Stimulated activated CD8-positive, alpha-beta memory T cell treated with anti-CD3 and anti-CD28 coated beads, Interleukin-7, amount 100 ng/mL, for 48 hours (primary cell): Measurements from ENCODE around the gene ATXN7L2.
"Not testable (repeated sequence)": the region's sequence is repeated elsewhere in the genome, so short reads cannot be mapped to it uniquely, and the experiment has no call there.

ENCODE experiments used
- DNase-seq, 2 donors: peaks; one replicate each; pipeline ENCODE4 v3.0.0-alpha.2; 2020; ENCODE audit warnings: low read depth in 1 of 2; ENCODE audit errors: extremely low read depth in 1 of 2

The ATXN7L2 gene

DNA sequence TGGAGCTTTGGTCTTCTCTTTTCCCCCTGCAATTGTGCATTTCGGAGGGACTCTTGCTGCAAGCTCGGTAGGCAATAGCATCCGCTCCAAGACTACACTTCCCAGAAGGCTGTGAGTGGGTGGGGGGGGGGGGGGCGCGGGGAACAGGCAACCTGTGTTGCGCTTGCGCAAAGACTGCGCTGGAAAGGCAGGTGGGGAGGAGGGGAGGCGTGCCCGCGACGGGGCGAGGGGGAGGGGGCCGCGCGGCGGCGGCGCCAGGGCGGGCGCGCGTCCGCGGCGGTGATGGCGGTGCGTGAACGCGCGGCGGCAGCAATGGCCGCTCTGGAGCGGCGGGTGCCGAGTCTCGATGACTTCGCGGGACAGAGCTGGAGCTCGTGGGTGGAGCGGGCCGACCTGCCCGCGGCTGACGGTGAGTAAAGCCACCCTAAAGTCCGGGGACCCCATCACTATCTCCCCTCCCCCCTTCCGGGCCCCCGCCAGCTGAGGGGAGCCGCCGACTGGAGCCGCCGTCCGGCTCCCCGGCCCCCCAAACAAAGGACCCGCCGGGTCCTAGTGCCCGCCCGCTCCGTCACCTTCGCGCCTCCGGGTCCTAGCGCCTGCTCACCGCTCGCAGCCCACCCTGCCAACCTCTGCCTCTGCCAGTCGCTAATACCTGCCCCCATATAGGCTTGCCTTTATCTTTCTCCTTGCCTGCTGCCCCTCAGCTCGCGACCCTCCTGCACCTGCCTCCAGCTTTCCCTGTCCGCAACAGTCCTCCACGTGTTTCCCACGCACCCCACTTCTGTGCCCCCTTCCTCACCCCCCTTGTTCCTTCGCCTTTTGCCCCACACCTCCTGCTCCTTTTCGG lies at the start of gene ATXN7L2:
TSS of gene ATXN7L2 (plus strand) at position 234 of the 847 bp plus-strand sequence. CDS start at position 283, 49 bp downstream.
- DNase-seq, result peak; percentile 80 to 88

- DNase-seq, result no peak
Measured at GRCh38 chr1:109434484-109434883, 49.2 kb upstream of the ATXN7L2 start.

DNA sequence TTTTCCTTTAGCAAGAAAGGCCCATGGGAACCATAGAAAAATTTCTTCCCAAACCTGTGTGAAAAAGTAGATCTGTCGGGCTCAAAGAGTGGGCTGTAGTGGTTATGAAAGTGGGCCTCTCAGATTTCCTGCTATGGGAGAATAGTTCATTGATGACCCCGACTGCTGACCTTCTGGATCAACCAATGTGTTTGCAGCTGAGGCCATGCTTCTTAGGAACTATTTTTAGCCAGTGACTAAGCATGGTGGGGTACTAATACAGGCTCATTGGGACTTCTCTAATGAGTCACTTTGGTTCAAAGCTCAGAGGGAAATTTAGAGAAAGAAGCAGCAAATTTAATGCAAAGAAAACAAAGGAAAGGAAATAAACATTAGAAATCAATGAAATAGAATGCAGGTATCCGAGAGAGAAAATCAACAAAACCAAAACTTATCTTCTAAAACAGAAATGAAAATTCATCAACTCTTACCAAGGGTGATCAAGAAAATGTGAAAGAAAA lies 44.9 kb upstream of the ATXN7L2 start:
- DNase-seq, result no peak

GRCh38 chr1:109441069-109441468 lies 42.6 kb upstream of the ATXN7L2 start:
- DNase-seq, result no peak

DNA sequence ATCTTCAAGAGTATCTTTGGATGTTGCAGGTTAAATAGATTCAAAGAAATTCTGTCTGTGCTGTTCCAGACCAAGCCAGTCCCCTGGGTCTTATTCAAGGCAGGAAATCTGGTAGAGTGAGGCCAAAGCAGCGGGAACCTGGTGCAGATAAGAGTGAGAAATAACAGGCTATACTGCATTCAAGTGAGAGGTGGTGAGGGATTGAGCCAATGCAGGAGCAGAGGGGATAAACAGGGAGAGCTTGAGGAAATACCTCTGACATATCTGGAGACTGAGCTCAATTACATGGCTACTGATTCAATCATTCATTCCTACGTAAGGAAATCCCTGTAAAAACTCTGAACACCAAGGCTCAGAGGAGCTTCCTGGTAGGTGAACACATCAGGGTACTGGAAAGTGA lies 40.2 kb upstream of the ATXN7L2 start:
- DNase-seq, result no peak

DNA sequence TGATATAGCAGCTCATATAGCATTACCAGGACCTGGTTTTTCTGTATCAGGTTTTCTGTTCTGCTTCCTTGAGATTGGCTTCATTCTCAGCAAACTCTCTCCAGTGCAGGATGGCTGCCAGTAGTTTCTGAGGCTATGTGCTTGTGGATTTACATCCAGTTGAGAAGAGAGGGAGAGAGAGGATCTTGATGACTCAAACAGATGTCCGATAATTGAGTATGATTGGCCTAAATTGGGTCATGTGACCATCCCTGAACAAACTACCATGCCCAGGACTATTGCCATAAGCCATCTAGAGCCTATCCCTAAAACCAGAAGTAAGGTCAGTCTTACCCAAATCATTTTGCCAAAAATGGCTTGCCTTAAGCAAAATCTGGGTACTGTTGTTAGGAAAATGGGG lies 39.4 kb upstream of the ATXN7L2 start:
- no peak for DNase-seq

DNA sequence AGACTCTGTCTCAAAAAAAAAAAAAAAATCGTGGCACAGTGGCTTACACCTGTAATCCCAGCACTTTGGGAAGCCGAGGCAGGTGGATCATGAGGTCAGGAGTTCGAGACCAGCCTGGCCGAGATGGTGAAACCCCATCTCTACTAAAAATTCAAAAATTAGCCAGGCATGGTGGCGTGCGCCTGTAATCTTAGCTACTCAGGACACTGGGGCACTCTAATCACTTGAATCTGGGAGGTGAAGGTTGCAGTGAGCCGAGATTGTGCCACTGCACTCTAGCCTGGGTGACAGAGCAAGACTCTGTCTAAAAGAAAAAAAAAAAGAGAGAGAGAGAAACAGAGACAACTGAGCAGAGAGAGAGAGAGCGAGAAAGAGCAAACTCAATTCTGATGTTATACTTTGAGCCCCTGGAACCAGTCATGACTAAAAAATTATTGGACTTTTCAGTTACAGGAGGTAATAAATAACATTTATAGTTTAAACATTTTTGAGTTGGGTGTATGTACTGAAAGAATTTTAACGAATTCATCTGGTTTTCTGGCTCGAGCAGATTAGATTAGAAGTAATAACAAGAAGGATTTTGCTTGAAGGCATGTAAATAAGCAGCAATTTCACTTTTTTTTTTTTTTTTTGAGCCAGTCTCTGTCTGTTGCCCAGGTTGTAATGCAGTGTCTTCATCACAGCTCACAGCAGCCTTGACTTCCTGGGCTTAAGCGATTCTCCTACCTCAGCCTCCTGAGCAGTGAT lies 37.6 kb upstream of the ATXN7L2 start:
- not testable (repeated sequence) for DNase-seq

DNA sequence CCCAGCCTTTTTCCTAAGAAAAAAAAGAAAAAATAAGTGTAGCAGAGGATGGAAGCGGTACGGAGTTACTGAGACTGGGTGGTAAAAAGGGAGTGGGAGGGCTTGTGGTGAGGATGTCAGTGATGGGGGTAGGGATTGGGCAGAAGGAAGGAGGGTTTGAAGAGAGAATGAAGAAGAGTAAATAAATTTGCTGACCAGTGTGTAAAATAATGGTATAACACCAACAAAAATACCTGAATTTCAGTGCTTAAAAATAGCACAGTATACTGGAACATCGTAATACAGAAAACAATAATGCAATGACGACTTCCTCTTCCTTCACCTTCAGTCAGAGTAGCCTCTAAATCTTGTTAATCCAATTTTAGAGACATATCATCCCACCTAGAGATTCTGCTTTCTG lies 36.2 kb upstream of the ATXN7L2 start:
- DNase-seq, result no peak

- no peak for DNase-seq
Measured at GRCh38 chr1:109454497-109455133, 29.1 kb upstream of the ATXN7L2 start.

GRCh38 chr1:109457819-109458218 lies 25.9 kb upstream of the ATXN7L2 start:
- DNase-seq, result no peak

GRCh38 chr1:109466125-109466451 lies 17.6 kb upstream of the ATXN7L2 start:
- DNase-seq, result no peak

DNA sequence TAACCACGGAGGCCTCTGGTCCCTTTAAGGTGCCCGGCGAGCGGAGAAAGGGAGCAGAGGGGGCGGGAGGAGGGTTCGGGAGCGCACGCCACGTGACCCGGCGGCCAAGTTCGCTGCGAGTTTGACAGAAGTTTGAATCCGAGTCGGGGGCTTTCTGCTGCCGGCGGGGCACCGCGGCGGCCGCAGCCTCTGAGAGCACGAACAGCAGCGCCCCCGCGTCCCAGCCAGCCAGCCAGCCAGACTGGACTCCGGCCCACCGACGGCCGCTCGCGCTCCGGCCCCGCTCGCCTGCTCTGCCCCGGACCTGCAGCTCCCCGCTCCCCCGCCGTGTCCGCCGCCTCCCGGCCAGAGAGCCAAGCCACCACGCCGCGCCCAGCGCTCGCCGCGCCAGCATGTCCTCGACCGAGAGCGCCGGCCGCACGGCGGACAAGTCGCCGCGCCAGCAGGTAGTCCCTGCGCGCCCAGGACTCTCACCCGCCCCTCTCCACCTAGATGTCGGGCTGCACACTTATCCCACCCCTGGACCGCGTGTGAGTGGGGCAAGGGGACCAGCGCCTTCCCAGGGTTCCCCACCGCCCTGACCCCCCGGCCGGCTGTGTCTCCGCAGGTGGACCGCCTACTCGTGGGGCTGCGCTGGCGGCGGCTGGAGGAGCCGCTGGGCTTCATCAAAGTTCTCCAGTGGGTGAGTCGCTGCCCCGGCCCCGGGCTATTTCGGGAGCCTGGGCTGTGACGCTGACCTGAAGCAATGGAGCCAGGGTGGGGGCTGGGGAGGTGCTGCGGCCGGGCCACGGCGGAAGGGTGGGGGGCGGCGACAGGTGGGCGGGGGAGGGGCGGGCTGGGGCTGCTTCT lies 17.0 kb upstream of the ATXN7L2 start, which contains the start of gene SYPL2:
TSS of gene SYPL2 (plus strand) at position 95 of the 849 bp plus-strand sequence. CDS start at position 393, 298 bp downstream.
- DNase-seq, result no peak

DNA sequence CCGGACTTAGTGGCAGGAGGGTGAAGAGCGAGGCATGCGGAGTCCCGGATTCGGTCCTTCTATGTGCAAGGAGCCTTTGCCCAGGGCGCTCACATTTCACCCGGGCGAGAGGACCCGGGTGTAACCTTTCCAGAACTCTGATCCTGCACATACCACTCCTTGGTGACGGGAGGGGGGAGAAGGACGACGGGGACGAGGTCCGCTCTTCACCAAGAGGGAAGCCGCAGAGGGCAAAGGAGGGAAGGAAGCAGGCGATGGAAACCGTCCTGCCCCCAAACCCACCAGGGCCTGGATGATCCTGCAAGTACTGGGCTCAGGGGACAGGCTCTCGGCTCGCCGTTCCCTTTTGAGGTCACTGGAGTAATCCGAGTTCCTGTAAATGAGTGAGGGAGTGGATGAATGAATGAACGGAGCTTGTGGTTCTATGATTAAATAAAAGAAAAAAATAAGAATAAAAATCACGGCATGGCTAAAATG lies 16.4 kb upstream of the ATXN7L2 start:
- no peak for DNase-seq

GRCh38 chr1:109468061-109468460 lies 15.6 kb upstream of the ATXN7L2 start:
- no peak for DNase-seq

DNA sequence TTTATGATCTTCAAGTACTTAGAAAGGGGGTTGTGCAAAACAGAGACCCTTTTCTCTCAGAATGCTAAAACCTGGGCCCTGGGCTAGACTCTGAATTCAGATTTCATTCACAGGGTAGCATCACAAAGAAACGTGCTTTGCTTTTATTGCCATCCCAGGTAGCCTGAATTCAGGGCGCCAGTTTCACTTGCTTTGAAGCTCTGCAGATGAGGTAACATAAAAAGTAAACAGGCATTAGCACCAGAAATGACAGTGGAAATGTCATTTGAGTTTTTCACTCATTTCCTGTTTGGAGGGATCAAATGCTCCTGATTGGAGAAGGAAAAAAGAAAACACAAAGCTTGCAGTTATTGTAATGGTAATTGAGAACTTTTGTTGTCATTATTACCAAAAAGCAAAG lies 14.8 kb upstream of the ATXN7L2 start:
- no peak for DNase-seq

GRCh38 chr1:109470245-109470644 lies 13.5 kb upstream of the ATXN7L2 start:
- no peak for DNase-seq

DNA sequence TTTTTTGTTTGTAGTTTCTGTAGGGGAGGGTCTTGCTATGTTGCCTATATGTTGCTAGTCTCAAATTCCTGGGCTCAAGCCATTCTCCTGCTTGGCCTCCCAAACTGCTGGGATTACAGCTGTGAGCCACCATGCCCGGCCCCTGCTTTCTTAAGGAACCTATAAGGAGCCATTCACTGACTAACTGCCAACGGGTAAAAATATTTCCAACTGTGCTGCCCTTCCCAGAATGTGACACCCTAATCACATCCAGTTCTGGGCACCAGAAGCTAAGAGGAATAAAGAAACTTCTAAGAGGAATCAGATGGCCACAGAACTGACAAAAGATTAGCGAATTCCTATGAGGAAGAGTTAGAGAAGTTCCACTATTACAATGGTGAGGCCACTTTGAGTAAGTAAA lies 10.9 kb upstream of the ATXN7L2 start:
- DNase-seq, result no peak

- not testable (repeated sequence) for DNase-seq
Measured at GRCh38 chr1:109473284-109474057, 10.2 kb upstream of the ATXN7L2 start.

DNA sequence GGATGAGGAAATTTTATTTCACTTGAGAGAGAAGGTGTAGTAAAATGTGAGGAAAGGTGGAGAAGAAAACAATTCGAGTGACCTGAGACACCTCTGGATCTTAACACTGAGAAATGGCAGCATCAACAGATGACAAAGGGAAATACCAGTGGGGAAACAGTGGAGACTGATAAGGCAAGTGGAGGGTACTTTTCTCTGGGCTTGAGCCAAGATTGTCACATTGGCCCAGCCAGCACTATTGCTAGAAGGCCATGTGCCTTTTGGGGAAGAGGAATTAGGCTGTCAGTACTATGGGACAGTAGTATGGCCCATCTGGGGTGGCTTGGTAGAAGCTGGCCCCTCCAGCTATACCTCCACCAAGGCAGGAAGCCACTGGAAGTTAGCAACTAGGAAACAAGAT lies 9.0 kb upstream of the ATXN7L2 start:
- DNase-seq, result no peak

DNA sequence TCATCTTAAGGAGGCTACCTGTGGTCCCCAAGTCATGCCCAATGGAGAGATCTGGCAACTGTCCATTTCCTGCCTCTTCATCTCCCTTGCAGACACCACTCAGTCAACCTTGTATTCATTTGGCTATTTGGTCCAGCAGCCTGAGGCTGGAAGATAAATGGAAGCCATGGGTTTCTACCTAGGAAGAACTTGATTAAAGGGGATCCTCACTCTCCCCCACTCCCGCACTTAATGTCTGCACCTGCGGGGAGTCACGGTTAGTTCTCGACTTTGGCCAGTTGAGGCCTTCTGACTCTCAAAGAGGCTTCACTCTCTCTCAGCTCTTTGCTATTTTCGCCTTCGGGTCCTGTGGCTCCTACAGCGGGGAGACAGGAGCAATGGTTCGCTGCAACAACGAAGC lies 8.4 kb upstream of the ATXN7L2 start:
- DNase-seq, result no peak
